HepG2 (cell line): Measurements from ENCODE around the gene SNUPN. TPM values are rescaled to one million over a fixed set of nuclear protein-coding genes. Genes with fewer than 3 reads are reported as not detected.
A peak's percentile ranks its signal among the peaks of the same experiment; 100 is the strongest.
"Not testable (repeated sequence)": the region's sequence is repeated elsewhere in the genome, so short reads cannot be mapped to it uniquely, and the experiment has no call there.

ENCODE experiments used
- ATAC-seq: fragments of 200-7000 bp; cut with Tn5 transposase; 3 replicates; pipeline ENCODE4 v1.9.1; 2020; ENCODE audit warnings: mild to moderate bottlenecking, moderate library complexity
- BruUV-seq: library from RNA; stranded (reverse); fragments of 400-500 nt; replicated peaks from 2 replicates; lab custom pipeline; 2021; lab: Mats Ljungman, UMichigan
- CTCF ChIA-PET: fragments of 300-600 bp; formaldehyde crosslinking; extraction: SDS; loops from one replicate; lab custom pipeline; 2021; ENCODE audit warnings: low total read pairs, inconsistent platforms, low intra/inter-chr PET ratio; lab: Yijun Ruan, JAX
- POLR2A ChIA-PET: fragments of 350-600 bp; sonication (Branson Sonifier 250); formaldehyde crosslinking; loops from one replicate; lab custom pipeline; 2020; ENCODE audit warnings: antibody characterized with exemption, inconsistent platforms; lab: Yijun Ruan, JAX
- DNase-seq: peaks from one replicate; pipeline ENCODE4 v3.0.0-alpha.2; 2015; ENCODE audit warnings: low spot score
- FAIRE-seq: peaks from 3 replicates; lab custom pipeline; 2011; peaks lifted over from hg19 to GRCh38; lab: Jason Lieb, UNC
- H2AFZ ChIP-seq: one replicate; pipeline ENCODE4 v1.6.1; 2011; ENCODE audit warnings: low read length, inconsistent platforms
- H3K27ac ChIP-seq: fragments of 300-600 bp; 3 replicates; pipeline ENCODE4 v1.8.0; 2011; ENCODE audit warnings: mixed run types, mild to moderate bottlenecking, mixed read lengths, low read length, inconsistent platforms; ENCODE audit not compliant: insufficient read depth; ENCODE audit errors: extremely low read length
- H3K27me3 ChIP-seq, 2 experiments: fragments of 200-600 bp in 1 of 2; 2 replicates in 1 of 2; 3 replicates in 1 of 2; pipeline versions ENCODE4 v1.6.0 to v1.8.0; 2011; ENCODE audit warnings: low read length in 2 of 2, mild to moderate bottlenecking in 2 of 2, moderate library complexity in 2 of 2, inconsistent platforms in 1 of 2; ENCODE audit not compliant: insufficient read depth in 2 of 2, control insufficient read depth in 1 of 2
- H3K36me3 ChIP-seq, 2 experiments: fragments of 200-600 bp in 1 of 2; replicated peaks in 1 of 2; 2 replicates in 1 of 2; 3 replicates in 1 of 2; pipeline versions ENCODE4 v1.5.1 to v1.8.0; 2011; ENCODE audit warnings: low read length in 2 of 2, inconsistent platforms in 1 of 2; ENCODE audit not compliant: insufficient read depth in 2 of 2, control insufficient read depth in 1 of 2
- H3K4me1 ChIP-seq: 2 replicates; pipeline ENCODE4 v1.5.1; 2012; ENCODE audit warnings: low read length, inconsistent platforms; ENCODE audit not compliant: insufficient read depth
- H3K4me2 ChIP-seq: 2 replicates; pipeline ENCODE4 v1.6.0; 2011; ENCODE audit warnings: low read depth, low read length, inconsistent platforms
- H3K4me3 ChIP-seq, 3 experiments: fragments of 200-600 bp in 1 of 3; sonication (generic), shearing (Covaris generic) in 1 of 3; replicated peaks in 1 of 3; 2 replicates each; pipeline ENCODE4 v1.5.1; 2011 to 2016; ENCODE audit warnings: low read length in 3 of 3, inconsistent platforms in 2 of 3, low read depth in 2 of 3, mild to moderate bottlenecking in 2 of 3, control low read depth in 1 of 3, mixed read lengths in 1 of 3; ENCODE audit not compliant: insufficient read depth in 1 of 3
- H3K79me2 ChIP-seq: one replicate; pipeline ENCODE4 v1.6.1; 2011; ENCODE audit warnings: low read length, inconsistent platforms; ENCODE audit not compliant: insufficient read depth
- H3K9ac ChIP-seq: 2 replicates; pipeline ENCODE4 v1.6.0; 2011; ENCODE audit warnings: mild to moderate bottlenecking, low read depth, low read length, inconsistent platforms; ENCODE audit not compliant: insufficient read depth
- H3K9me3 ChIP-seq: 2 replicates; pipeline ENCODE4 v1.5.1; 2012; ENCODE audit warnings: mild to moderate bottlenecking, low read length
- H4K20me1 ChIP-seq: 2 replicates; pipeline ENCODE4 v1.6.0; 2011; ENCODE audit warnings: inconsistent platforms, mild to moderate bottlenecking, low read length, moderate library complexity; ENCODE audit not compliant: insufficient read depth
- FOXC1 ChIP-seq: sonication (generic); formaldehyde crosslinking; IDR thresholded peaks from 2 replicates; pipeline ENCODE4 v1.8.0; 2022; ENCODE audit warnings: mild to moderate bottlenecking, missing genetic modification reagents, borderline replicate concordance
- HHEX ChIP-seq: IDR thresholded peaks from 2 replicates; pipeline ENCODE4 v1.6.1; 2016; ENCODE audit warnings: control low read depth
- MBD4 ChIP-seq: IDR thresholded peaks from 2 replicates; pipeline ENCODE4 v1.6.1; 2012; ENCODE audit warnings: low read length, inconsistent platforms, borderline replicate concordance
- RNF2 ChIP-seq: fragments of 450-650 bp; conservative IDR thresholded peaks from 2 replicates; pipeline ENCODE4 v1.6.1; 2016; ENCODE audit warnings: low read depth
- ZFYVE20 ChIP-seq: sonication (generic); formaldehyde crosslinking; IDR thresholded peaks from 2 replicates; pipeline ENCODE4 v1.8.0; 2023; ENCODE audit warnings: low read depth, mild to moderate bottlenecking, moderate library complexity, missing genetic modification reagents, borderline replicate concordance
- WGBS: methylation state at CpG from one replicate; pipeline ENCODE4 v1.1.6; 2017; ENCODE audit warnings: low lambda C conversion rate; 5-methylcytosine and 5-hydroxymethylcytosine counted together
- in situ Hi-C: cut with HindIII; loops from 2 replicates; pipeline ENCODE4 v1.10.0; 2017; ENCODE audit warnings: low pct_unique_long_range_greater_than_20kb; ENCODE audit not compliant: extremely low pct_ligation_motif_present
- intact Hi-C: fragments of 100-400 bp; cut with micrococcal nuclease; formaldehyde crosslinking; loops from one replicate; pipeline ENCODE4 v1.10.0; 2022; ENCODE audit not compliant: unreplicated experiment
- polyA plus RNA-seq, 8 experiments: library from polyadenylated mRNA; depleted of rRNA in 3 of 8; stranded (reverse) in 7 of 8; unstranded in 1 of 8; fragments of >200 nt; fragmentation: Illumina TruSeq in 4 of 8; extraction: Trizol in 4 of 8; gene quantifications; 2 replicates each; pipeline versions ENCODE4 v1.2.1 to v1.2.3, GENCODE V29; 2011 to 2016; ENCODE audit warnings: low read depth in 4 of 8, missing spikeins in 1 of 8, mixed read lengths in 1 of 8; ENCODE audit not compliant: insufficient read depth in 1 of 8
- total RNA-seq, 5 experiments: library from RNA; depleted of rRNA; stranded (reverse); fragments of >200 nt; fragmentation: Illumina TruSeq; extraction: Trizol; gene quantifications; 2 replicates each; pipeline ENCODE4 v1.2.3, GENCODE V29; 2016; ENCODE audit warnings: low read depth in 1 of 5
- TF ChIP-seq, protein P1 (sequence below): sonication (generic); formaldehyde crosslinking; conservative IDR thresholded peaks from 2 replicates; pipeline ENCODE4 v1.4.0; 2020; ENCODE audit warnings: missing genetic modification reagents
- TF ChIP-seq, protein P2 (sequence below): sonication (generic); formaldehyde crosslinking; IDR thresholded peaks from 2 replicates; pipeline ENCODE4 v1.4.0; 2020; ENCODE audit warnings: missing genetic modification reagents, borderline replicate concordance

The SNUPN gene
- total and polyA plus RNA-seq, 2 of the 13 experiments (the other 11 are each of a cell fraction or from before 2014, with no cell fraction given), result 9.0 to 16.4 TPM

DNA sequence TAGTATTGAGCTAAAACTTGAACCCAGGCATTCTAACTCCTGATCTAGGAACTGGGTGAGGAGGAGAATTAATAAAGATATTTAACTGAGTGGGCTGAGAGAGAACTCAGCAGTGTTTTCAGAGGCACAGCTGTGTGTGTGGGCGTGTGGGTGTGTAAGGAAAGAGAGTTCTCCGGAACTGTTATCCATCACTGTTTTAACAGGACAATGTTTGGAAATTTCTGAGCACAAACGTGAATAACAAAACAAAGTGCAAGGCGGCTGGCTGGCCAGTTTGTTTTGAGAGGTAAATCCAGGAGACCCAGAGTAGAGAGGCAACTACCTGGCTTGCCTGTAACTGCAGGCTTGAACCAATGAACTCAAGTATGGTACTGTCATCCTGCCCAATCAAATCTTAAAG is 41.4 kb downstream of the SNUPN start:
- Histone ChIP-seq H2AFZ (no peak overlapping the region), H3K4me2 (no peak overlapping the region; the same call in 1 of the 2 replicates), H3K9ac (no peak overlapping the region), H3K79me2 (no peaks in the 10 kb centered on the region), H3K36me3 (no peaks in the 10 kb centered on the region), H3K9me3 (no peaks in the 10 kb centered on the region), H3K4me1 (peaks cover 22% of the 10 kb centered on the region), H3K4me3 (no peak overlapping the region), H3K27me3 (no peaks in the 10 kb centered on the region; a peak in 1 of 5 replicates), H4K20me1 (no peaks in the 10 kb centered on the region), H3K27ac (no peak overlapping the region)
- DNase-seq (no peak), ATAC-seq (no peak), FAIRE-seq (no peak)
- TF ChIP-seq, protein P1, sequence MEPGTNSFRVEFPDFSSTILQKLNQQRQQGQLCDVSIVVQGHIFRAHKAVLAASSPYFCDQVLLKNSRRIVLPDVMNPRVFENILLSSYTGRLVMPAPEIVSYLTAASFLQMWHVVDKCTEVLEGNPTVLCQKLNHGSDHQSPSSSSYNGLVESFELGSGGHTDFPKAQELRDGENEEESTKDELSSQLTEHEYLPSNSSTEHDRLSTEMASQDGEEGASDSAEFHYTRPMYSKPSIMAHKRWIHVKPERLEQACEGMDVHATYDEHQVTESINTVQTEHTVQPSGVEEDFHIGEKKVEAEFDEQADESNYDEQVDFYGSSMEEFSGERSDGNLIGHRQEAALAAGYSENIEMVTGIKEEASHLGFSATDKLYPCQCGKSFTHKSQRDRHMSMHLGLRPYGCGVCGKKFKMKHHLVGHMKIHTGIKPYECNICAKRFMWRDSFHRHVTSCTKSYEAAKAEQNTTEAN (CRISPR knock-in tag), result peak; percentile 40; the same call in 1 of the 2 replicates
- TF ChIP-seq MBD4, result no peak
- ChIA-PET POLR2A (interaction anchor here (1.5 kb wide), 1 partner anchor 42 kb away, joined by 3 read pairs; the partner anchor contains the start of gene SNUPN), CTCF (no interaction called here)
- BruUV-seq, result no TSS peak
- in situ Hi-C loops, result no loop called here
- WGBS, result 45% methylated on average over 4 of the region's 4 CpGs
- intact Hi-C loops, result no loop called here

DNA sequence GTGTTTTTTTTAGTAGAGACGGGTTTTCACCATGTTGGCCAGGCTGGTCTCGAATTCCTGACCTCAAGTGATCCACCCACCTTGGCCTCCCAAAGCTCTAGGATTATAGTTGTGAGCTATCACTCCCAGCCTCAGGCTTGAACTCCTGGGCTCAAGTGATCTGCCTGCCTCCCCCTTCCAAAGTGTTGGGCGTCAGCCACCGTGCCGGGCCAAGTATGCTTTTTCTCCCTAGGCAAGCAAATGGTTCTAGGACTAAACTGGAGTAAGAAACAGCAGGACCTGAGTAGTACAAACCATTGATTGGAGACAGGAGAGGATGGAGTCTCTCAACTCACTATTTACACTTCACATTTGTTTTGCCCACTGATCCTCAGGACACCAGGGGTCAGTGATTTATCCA is 41.8 kb downstream of the SNUPN start:
- no peak for FAIRE-seq
- intact Hi-C loops, result no loop called here
- DNase-seq, result no peak
- H3K79me2 ChIP-seq, result no peaks in the 10 kb centered on the region
- no peaks in the 10 kb centered on the region for H3K9me3 ChIP-seq
- CTCF ChIA-PET, result no interaction called here
- in situ Hi-C loops, result no loop called here
- 65% methylated on average over 5 of the region's 5 CpGs for WGBS
- no peak overlapping the region for H3K4me3 ChIP-seq
- H3K9ac ChIP-seq, result no peak overlapping the region
- ATAC-seq, result no peak
- no peak overlapping the region for H3K27ac ChIP-seq
- TF ChIP-seq ZFYVE20 (CRISPR knock-in tag) (no peak), RNF2 (no peak), FOXC1 (CRISPR knock-in tag) (no peak), HHEX (CRISPR knock-in tag) (no peak)
- TF ChIP-seq, protein P2, sequence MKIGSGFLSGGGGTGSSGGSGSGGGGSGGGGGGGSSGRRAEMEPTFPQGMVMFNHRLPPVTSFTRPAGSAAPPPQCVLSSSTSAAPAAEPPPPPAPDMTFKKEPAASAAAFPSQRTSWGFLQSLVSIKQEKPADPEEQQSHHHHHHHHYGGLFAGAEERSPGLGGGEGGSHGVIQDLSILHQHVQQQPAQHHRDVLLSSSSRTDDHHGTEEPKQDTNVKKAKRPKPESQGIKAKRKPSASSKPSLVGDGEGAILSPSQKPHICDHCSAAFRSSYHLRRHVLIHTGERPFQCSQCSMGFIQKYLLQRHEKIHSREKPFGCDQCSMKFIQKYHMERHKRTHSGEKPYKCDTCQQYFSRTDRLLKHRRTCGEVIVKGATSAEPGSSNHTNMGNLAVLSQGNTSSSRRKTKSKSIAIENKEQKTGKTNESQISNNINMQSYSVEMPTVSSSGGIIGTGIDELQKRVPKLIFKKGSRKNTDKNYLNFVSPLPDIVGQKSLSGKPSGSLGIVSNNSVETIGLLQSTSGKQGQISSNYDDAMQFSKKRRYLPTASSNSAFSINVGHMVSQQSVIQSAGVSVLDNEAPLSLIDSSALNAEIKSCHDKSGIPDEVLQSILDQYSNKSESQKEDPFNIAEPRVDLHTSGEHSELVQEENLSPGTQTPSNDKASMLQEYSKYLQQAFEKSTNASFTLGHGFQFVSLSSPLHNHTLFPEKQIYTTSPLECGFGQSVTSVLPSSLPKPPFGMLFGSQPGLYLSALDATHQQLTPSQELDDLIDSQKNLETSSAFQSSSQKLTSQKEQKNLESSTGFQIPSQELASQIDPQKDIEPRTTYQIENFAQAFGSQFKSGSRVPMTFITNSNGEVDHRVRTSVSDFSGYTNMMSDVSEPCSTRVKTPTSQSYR, result no peak
- no TSS peak for BruUV-seq
- H3K4me1 ChIP-seq, result peaks cover 22% of the 10 kb centered on the region
- no peaks in the 10 kb centered on the region for H4K20me1 ChIP-seq
- no peaks in the 10 kb centered on the region for H3K36me3 ChIP-seq
- H3K4me2 ChIP-seq, result no peak overlapping the region; the same call in 1 of the 2 replicates
- POLR2A ChIA-PET, result interaction anchor here (1.5 kb wide), 1 partner anchor 42 kb away, joined by 3 read pairs; the partner anchor contains the start of gene SNUPN
- H2AFZ ChIP-seq, result no peak overlapping the region
- no peaks in the 10 kb centered on the region; a peak in 1 of 5 replicates for H3K27me3 ChIP-seq

DNA sequence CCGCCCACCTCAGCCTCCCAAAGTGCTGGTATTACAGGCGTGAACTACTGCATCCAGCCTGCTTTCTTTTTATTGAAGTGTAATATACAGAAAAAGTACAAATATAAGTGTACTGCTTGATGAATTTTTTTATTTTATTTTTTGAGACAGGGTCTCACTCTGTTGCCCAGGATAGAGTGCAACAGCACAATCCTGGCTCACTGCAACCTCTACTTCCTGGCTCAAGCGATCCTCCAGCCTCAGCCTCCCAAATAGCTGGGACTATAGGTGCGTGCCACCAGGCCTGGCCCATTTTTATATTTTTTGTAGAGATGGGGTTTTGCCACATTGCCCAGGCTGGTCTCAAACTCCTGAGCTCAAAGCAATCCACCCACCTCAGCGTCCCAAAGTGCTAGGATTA is 42.6 kb downstream of the SNUPN start:
- intact Hi-C loops, FAIRE-seq: not testable (repeated sequence)
- WGBS, result 80% methylated on average over 5 of the region's 5 CpGs

More for the DNA sequence above, 42.6 kb downstream of the SNUPN start:
- BruUV-seq, H3K4me3 ChIP-seq, in situ Hi-C loops, H3K9me3 ChIP-seq, H3K27ac ChIP-seq, H3K9ac ChIP-seq, CTCF ChIA-PET, ATAC-seq, H3K36me3 ChIP-seq, H2AFZ ChIP-seq, DNase-seq, H4K20me1 ChIP-seq, H3K4me2 ChIP-seq, H3K27me3 ChIP-seq, H3K79me2 ChIP-seq: not testable (repeated sequence)
- POLR2A ChIA-PET, result interaction anchor here (1.5 kb wide), 1 partner anchor 43 kb away, joined by 3 read pairs; the partner anchor contains the start of gene SNUPN
- H3K4me1 ChIP-seq, result peaks cover 22% of the 10 kb centered on the region
